Hematopoietic multipotent progenitor cell treated with erythropoietin and hydrocortisone succinate and interleukin-3 and kit ligand, for 17 days (in vitro differentiated cells): ENCODE results near the gene ORC6.

ENCODE experiments used
- DNase-seq: peaks from one replicate; pipeline ENCODE4 v3.0.0-alpha.2; 2015; ENCODE audit warnings: low spot score

Gene ORC6

DNA sequence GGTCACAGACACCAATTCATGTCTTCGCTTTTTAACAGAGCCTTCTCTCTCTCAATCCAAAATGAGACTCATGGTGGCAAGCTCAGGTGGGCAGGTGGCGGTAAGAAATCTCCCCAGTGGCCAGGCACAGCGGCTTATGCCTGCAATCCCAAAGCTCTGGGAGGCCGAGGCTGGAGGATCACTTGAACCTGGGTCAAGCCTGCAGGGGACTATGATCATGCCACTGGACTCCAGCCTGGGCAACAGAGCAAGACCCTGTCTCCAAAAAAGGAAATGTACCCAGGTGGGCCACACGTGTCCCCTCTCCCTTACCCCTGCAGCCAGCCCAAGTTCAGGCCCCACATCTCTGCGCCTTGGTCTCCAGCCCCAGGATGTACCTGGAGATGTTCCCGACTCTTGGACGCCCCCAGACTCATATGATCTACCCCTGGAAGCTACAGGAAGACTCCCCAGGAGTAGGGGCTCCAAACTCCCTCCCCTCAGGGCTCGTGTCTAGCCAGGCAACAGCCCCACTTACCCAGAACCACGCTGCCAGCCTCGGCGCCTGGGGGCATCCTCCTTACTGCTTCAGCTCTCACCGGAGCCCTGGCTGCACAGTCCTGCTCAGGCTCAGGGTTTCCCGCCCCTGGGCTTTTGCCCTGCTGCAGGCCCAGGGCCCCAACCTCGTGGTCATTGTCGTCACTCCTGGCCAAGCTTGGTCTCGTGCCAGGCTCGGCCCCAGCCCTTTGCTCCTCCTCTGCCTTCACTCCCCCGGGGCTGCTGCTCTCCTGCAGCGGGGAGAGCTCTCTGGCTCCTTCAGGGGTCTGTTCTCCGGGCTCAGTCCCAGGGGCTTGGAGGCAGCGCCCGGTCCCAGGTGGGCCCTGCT, 42.5 kb downstream of the ORC6 start:
- no peak for DNase-seq

DNA sequence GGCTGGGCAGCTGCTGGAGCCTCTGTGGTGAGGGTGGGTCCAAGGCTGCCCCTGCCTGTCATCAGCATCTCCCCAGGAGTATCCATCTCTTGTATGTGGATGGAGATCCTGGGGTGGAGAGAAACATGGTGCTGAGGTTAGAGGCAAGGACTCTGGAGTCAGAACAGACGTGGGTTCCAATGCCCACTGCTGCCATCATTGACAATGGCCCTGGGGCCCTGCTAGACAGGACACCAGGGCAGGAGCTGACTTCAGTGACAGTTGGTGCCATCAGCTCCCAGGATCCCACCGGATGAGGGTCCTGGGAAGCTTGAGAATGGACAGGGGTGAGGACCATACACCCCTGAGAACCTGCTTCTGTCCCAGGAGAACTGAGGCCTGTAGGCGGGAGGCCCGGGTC, 43.1 kb downstream of the ORC6 start:
- no peak for DNase-seq

DNA sequence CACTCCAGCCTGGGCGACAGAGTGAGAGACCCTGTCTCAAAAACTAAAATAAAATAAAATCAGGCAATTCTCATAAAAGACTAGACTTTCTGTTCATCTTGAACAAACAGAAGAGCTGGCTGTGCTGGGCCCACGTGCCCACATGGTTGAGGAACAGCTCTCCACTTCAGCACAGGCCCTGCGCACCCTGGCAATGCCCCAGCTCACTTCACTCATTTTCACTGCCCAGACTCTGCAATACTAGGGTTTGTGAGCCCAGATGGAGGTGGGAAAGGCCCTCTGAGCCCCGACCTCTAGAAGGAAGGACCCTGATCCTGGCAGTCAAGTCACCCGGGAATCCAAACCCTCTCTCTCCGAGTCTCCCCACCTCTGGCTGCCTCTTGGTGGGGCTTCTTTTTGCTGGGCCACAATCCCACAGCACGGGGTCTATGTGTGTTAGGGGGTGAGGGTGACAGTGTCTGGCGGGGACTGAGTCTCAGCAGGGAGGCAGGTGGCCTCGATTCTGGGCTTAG, 43.9 kb downstream of the ORC6 start:
- DNase-seq: no peak

DNA sequence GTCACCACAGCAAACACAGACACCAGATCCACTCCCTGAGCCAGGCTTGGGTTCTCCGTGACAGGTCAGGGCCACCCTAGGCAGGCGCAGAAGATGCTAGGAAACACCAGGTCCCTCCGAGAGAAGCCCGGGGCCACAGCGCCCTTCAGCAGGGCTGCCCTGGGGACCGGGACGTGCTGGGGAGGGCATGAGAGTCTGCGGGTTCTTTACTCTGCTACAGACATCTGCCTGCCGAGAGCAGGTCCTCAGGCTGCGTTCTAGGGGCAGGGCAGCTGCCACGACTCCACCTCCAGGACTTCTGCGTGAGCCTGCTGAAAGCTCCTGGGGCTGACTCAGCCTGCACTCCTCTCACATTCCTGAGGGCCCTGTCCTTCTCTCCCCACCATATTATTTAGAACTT, 47.2 kb downstream of the ORC6 start:
- no peak for DNase-seq

DNA sequence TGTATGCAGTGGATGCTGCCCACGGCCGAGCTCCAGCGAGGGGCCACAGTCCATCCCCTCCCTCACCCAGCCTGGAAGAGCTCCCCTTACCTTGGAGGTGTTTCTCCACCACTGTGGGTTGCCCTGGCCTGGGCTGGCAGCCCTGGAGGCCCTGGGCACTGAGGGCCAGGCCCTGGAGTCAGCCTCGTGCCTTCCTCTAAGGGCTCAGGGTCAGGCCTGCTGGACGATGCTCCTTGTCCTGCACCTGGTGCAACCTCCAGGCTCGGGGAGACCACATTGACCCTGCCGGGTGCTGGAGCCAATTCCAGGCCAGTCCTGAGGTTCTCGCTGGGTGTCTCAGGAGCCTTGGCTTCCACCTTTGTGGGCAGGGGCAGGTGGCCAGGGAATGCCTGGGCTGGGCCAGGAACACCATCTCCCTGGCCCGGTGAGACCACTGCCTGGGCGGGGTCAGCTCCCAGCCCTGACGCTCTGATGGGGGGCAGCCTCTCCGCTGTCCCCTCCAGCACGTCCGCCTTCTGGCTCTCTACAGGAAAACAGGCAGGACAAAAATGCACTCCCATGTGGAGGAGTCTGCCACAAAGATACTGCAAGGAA, 48.3 kb downstream of the ORC6 start:
- no peak for DNase-seq

DNA sequence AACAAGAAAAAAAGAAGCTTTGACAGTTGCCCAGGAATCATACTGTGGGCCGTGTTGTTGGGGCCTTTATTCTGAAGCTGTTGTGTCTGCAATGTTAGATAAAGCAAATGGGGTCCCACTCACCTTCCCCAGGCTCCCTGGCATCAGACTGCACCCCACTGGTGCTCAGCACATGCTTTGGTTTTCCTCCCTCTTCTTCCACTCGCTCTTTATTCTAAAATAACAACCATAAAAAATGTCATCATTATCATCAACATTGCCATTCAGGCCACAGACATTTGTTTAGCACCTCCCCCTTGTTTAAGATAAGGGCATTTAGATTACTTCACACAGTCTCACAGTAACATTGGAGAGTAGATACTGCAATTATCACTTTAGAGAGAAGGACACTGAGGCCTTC, 50.5 kb downstream of the ORC6 start:
- no peak for DNase-seq

DNA sequence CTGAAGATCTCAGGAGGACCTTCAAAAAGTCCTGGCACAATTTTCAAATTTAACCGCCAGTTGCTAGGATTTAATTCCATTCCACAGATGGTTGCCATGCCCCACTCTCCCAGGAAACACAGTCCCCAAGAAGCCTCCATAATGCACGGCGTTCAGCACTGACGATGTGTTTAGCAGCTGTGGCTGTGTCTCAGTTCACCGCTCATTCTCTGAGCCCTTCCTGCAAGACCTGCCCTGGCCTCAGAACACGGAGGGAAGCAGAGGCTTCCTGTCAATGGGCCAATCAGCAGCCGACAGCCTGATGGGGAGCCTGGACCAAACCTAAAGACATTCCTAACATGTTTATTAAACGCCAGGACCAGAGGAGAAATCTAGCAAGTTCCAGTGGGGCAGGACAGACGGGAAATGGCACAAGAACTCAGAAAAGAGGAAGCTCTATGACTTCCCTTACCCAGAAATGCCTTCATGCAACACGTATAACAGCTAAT, 53.8 kb downstream of the ORC6 start:
- DNase-seq: no peak

DNA sequence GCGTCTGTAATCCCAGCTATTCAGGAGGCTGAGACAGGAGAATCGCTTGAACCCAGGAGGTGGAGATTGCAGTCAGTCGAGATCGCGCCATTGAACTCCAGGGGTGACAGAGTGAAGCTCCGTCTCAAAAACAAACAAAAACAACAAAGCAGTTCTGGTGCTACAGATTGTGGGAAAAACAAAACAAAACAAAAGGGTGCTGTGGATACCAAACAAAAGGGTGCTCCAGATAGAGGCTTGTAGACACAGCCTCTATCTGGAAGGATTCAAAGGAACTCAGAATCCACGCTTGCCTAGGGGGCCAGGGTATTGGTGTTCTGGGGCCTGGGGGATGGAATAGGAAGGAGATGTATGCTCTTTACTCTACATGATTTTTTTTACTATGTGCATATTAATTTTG, 56.2 kb downstream of the ORC6 start:
- no peak for DNase-seq

DNA sequence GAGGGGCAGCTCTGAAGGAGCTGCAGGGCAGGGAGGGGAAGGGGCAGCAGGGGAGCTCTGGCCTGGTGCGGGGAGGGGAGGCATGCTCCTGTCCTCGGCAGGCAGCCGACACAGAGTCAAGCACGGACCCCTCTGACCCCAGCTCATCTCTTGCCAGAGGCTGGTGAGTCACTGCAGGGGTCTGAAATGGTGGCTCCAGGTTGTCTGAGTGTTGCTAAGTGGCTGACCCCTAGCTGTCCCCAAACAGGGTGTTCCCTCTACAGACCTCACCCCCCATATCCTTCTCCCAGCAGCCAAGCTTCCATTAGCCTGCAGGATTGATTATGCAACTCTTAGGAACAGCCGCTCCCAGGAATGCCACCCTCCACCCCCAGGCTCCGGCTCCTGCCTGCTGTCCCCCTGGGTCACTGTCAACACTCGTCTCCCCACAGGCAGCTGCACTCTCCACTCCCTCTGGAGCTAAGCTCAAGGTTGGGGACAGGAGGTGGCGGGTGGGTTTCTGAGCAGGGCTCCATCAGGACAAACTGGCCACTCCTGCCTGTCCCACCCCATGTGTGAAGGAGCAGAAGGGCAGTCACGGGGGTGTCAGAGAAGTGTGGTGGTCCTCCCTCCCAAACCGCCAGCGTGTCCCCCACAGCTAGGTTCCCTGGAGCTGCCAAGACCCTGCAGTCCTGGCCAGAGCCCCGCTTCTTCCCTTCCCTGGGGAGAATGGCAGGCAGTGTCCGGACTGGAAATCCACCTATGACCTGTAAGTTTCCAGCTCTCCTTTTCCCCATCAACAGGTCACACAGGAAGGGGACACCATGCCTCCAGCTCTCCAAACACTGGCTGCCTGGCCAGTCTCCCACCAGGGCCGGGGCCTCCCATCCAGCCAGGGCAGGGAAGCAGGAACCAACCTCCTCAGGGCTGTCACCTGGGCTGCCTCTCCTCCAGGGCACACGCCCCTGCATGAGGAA, 57.6 kb downstream of the ORC6 start:
- DNase-seq: no peak
